Activated T-helper 1 cell treated with anti-CD3 and anti-CD28 coated beads, Interleukin-12 subunit alpha, Interleukin-12 subunit beta, Interleukin-2, Interleukin-4 antibody, amounts not matched to agents 30 ng/mL and 10 ng/mL and 1 ng/mL, durations not matched to agents 14 hours and 24 hours and 36 hours (primary cell): ENCODE measurements around the gene SMC1A. TPM values are rescaled to one million over a fixed set of nuclear protein-coding genes. Genes with fewer than 3 reads are reported as not detected.
"Not testable (repeated sequence)": the region's sequence is repeated elsewhere in the genome, so short reads cannot be mapped to it uniquely, and the experiment has no call there.

Experiments used
- DNase-seq: peaks from one replicate; pipeline ENCODE4 v3.0.0; 2021; ENCODE audit warnings: low spot score
- H3K27ac Mint-ChIP-seq: one replicate; pipeline ENCODE4 v1.8.0; 2021; ENCODE audit warnings: mild to moderate bottlenecking, mixed read lengths
- H3K27me3 Mint-ChIP-seq: one replicate; pipeline ENCODE4 v1.8.0; 2022; ENCODE audit warnings: mild to moderate bottlenecking, moderate library complexity, mixed read lengths; ENCODE audit not compliant: insufficient read depth
- H3K36me3 Mint-ChIP-seq: one replicate; pipeline ENCODE4 v1.8.0; 2021; ENCODE audit warnings: low read depth, mixed read lengths
- H3K4me1 Mint-ChIP-seq: one replicate; pipeline ENCODE4 v1.8.0; 2021; ENCODE audit warnings: low read depth, mixed read lengths
- H3K4me3 Mint-ChIP-seq: one replicate; pipeline ENCODE4 v1.8.0; 2021; ENCODE audit warnings: mild to moderate bottlenecking, moderate library complexity, mixed read lengths
- H3K9me3 Mint-ChIP-seq: one replicate; pipeline ENCODE4 v1.8.0; 2021; ENCODE audit warnings: mixed read lengths
- intact Hi-C: fragments of 100-400 bp; cut with micrococcal nuclease; formaldehyde crosslinking; loops from one replicate; pipeline ENCODE4 v1.15.1; 2024
- total RNA-seq: library from RNA; stranded (reverse); gene quantifications from 2 replicates; pipeline ENCODE4 v1.2.3, GENCODE V29; 2022

Gene SMC1A
- total RNA-seq, 1 donor from 2014 or later = 138 TPM

- H3K36me3 Mint-ChIP-seq = no peaks in the 10 kb centered on the region
- intact Hi-C loops = loop anchor here (2.0 to 5.0 kb wide), 2 partner anchors 213 to 1721 kb away; partner anchors contain the start of gene KDM5C
- H3K9me3 Mint-ChIP-seq = no peaks in the 10 kb centered on the region
- peak overlapping the region; percentile 52 for H3K4me3 Mint-ChIP-seq
- DNase-seq = no peak
- H3K4me1 Mint-ChIP-seq = peaks cover 21% of the 10 kb centered on the region
- no peak overlapping the region for H3K27ac Mint-ChIP-seq
- peaks cover 2% of the 10 kb centered on the region for H3K27me3 Mint-ChIP-seq
Measured at GRCh38 chrX:53440101-53440500, 17.6 kb upstream of the SMC1A start.

DNA sequence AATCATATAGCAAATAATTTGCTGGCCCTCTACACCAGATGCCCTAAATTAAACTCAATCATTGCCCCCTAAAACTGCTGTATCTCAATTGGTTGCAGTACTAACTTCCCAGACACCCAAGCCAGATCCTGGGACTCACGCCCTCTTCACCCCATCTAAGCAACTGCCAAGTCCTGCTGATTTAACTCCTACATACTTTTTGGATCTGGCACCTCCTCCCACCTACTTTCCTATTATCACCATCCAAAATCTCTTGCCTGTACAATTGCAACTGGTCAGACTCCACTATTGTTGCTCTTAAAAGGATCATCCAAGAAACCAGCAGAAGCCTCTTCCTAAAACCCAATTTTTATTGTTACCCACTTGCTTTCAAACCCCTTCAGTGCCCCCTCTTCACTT is 16.4 kb upstream of the SMC1A start:
- Mint-ChIP-seq H3K36me3 (peaks cover 2% of the 10 kb centered on the region), H3K4me1 (peaks cover 32% of the 10 kb centered on the region), H3K4me3 (no peak overlapping the region), H3K9me3 (no peaks in the 10 kb centered on the region), H3K27ac (no peak overlapping the region), H3K27me3 (peaks cover 2% of the 10 kb centered on the region)
- DNase-seq = no peak
- intact Hi-C loops = no loop called here

DNA sequence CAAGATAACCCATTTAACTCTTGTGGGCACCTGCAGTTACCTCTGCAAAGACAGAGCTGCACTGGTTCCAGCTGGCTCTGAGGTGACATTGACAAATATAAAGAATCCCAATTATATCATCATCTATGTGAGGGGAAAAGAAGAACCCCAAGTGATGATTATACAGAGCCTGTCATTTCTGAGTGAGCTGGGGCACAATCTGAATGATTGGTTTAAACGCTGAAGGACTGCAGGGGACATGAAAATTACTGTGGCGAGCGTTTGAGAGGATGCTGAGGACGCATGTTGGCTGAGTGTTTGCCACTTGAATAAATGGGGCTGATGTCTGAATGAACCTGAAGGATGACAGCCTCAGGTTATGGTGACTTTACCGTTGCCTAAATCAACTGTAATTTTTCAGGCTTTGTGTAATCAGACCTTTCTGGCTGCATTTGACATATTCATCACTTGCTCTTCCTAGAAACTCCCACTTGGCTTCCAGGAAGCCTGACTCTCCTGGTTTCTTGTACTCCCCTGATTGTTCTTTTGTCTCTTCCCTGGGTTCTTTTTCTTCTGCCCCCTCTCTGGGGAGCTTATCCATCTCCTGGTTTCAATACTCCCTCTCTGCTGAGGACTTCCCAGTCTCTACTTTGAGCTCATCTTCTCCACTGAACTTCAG is 15.8 kb upstream of the SMC1A start:
- Mint-ChIP-seq H3K36me3 (peaks cover 2% of the 10 kb centered on the region), H3K4me3 (no peak overlapping the region), H3K27me3 (peaks cover 2% of the 10 kb centered on the region), H3K27ac (no peak overlapping the region), H3K9me3 (no peaks in the 10 kb centered on the region), H3K4me1 (peaks cover 32% of the 10 kb centered on the region)
- DNase-seq = no peak
- intact Hi-C loops = no loop called here

DNA sequence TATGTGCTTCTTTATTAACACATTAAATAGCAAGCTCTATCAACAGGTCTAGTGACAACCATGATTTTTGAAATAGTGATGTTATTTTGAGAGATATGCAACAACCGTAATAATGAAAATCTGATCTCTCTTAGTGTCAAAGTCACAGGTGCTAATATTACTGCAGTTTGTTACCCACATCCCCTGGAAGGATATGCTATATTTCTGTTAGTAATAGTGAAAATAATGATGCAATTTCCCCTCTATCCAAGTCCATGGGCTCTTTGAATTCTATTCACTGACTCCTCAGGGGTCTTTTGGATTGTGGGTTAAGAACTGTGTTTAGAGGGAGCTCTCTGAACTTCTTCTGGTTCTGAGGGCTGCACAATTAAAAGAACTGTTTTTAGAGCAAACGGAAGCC is 14.8 kb upstream of the SMC1A start:
- no peak overlapping the region for H3K4me3 Mint-ChIP-seq
- no peak for DNase-seq
- H3K36me3 Mint-ChIP-seq = peaks cover 3% of the 10 kb centered on the region
- peaks cover 32% of the 10 kb centered on the region for H3K4me1 Mint-ChIP-seq
- H3K27ac Mint-ChIP-seq = no peak overlapping the region
- H3K27me3 Mint-ChIP-seq = peaks cover 2% of the 10 kb centered on the region
- no peaks in the 10 kb centered on the region for H3K9me3 Mint-ChIP-seq
- intact Hi-C loops = no loop called here

DNA sequence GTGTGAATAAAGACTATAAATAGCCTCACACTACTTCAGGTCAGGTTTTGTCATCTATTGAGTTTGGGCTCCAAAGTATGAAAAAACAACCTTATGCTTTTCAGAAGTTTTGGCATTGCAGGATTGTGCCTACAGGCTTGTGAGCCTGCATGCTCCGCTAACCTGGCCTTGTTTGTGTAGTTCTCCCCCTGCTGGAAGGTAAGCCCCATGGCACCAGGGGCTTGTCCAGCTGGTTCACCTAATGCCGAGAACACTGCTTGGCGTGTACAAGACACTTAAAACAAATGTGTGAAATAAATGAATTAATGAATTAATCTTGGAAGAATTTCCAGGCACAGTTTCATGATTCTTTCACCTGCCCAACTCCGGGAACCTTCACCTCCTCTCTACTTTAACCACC is 13.5 kb upstream of the SMC1A start:
- Mint-ChIP-seq H3K27ac (no peak overlapping the region), H3K9me3 (no peaks in the 10 kb centered on the region), H3K36me3 (peaks cover 9% of the 10 kb centered on the region), H3K4me3 (no peak overlapping the region), H3K4me1 (peaks cover 32% of the 10 kb centered on the region), H3K27me3 (peaks cover 2% of the 10 kb centered on the region)
- intact Hi-C loops = loop anchor here (1.0 kb wide), 1 partner anchor 123 kb away; no protein-coding TSS in a partner anchor
- peak; percentile 44 for DNase-seq

- intact Hi-C loops = loop anchor here (1.0 kb wide), 1 partner anchor 12 kb away; the partner anchor contains the start of genes RIBC1 and SMC1A
- DNase-seq = peak; percentile 85
Measured at GRCh38 chrX:53433651-53434639, 11.5 kb upstream of the SMC1A start, which contains the start of gene HSD17B10. Gene HSD17B10 (minus strand): TSS chrX:53434370. CDS start chrX:53434345, 25 bp downstream.

DNA sequence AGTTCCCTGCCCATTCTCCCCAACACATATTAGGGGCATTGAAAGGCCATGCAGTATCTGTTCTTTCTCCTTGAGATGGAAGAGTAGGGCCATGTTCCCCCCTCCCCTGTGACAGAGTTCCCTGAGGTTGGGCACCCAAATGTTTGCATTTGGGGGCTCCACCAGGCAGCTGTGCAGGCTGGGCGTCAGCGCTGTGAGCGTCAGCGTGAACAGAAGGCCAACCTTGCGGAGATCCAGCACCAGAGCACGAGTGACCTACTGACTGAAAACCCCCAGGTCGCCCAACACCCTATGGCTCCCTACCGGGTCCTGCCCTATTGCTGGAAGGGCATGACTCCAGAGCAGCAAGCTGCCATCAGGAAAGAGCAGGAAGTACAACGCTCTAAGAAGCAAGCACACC is 7.8 kb upstream of the SMC1A start:
- H3K4me3 Mint-ChIP-seq = no peak overlapping the region
- intact Hi-C loops = no loop called here
- H3K4me1 Mint-ChIP-seq = peaks cover 12% of the 10 kb centered on the region
- H3K27me3 Mint-ChIP-seq = no peaks in the 10 kb centered on the region
- H3K27ac Mint-ChIP-seq = peak overlapping the region; percentile 44
- peaks cover 15% of the 10 kb centered on the region for H3K36me3 Mint-ChIP-seq
- no peak for DNase-seq
- no peaks in the 10 kb centered on the region for H3K9me3 Mint-ChIP-seq

More at GRCh38 chrX:53433651-53434639, 11.5 kb upstream of the SMC1A start, which contains the start of gene HSD17B10:
- Mint-ChIP-seq H3K27ac (peak within 1 kb of the TSS; percentile 80), H3K36me3 (peaks cover 15% of the 10 kb centered on the region), H3K4me1 (peaks cover 24% of the 10 kb centered on the region), H3K27me3 (no peaks in the 10 kb centered on the region), H3K9me3 (no peaks in the 10 kb centered on the region), H3K4me3 (peak within 1 kb of the TSS; percentile 90)

DNA sequence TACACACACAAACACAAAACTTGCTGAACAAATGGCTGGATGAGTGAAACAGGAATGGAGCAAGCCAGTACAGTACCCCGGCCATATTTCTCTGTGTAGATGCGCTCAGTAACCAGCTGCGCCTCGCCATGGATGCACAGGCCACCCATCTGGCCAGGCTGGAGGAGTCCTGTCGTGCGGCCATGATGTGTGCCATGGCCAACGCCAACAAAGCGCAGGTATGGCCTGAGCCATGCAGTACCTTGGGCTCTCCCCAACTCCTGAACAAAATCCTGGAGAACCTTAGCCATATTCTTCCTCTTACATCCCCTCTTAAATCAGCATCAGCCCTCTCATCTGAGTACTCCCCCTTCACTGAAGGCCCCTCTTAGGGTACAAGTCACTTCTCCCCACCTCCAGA is 7.3 kb upstream of the SMC1A start:
- intact Hi-C loops = no loop called here

GRCh38 chrX:53422861-53423306 is 430 bp upstream of the SMC1A start, which contains the start of gene RIBC1:
Gene RIBC1 (plus strand): TSS chrX:53422873. CDS start chrX:53426277, 3,404 bp downstream.
- DNase-seq = no peak
- H3K27me3 Mint-ChIP-seq = no peaks in the 10 kb centered on the region
- H3K4me1 Mint-ChIP-seq = peaks cover 31% of the 10 kb centered on the region
- no peaks in the 10 kb centered on the region for H3K9me3 Mint-ChIP-seq
- H3K36me3 Mint-ChIP-seq = peaks cover 11% of the 10 kb centered on the region
- H3K27ac Mint-ChIP-seq = peak within 1 kb of the TSS; percentile 95
- intact Hi-C loops = loop anchor here (1.0 to 5.0 kb wide), 6 partner anchors 11 to 760 kb away; partner anchors contain the start of genes FAM120C, HSD17B10, KANTR and KDM5C
- peak within 1 kb of the TSS; percentile 97 for H3K4me3 Mint-ChIP-seq

More for the DNA sequence above, 7.3 kb upstream of the SMC1A start:
- H3K4me1 Mint-ChIP-seq = peaks cover 7% of the 10 kb centered on the region
- no peaks in the 10 kb centered on the region for H3K27me3 Mint-ChIP-seq
- peaks cover 15% of the 10 kb centered on the region for H3K36me3 Mint-ChIP-seq
- no peak for DNase-seq
- H3K9me3 Mint-ChIP-seq = no peaks in the 10 kb centered on the region
- H3K27ac Mint-ChIP-seq = peak overlapping the region; percentile 44
- no peak overlapping the region for H3K4me3 Mint-ChIP-seq

DNA sequence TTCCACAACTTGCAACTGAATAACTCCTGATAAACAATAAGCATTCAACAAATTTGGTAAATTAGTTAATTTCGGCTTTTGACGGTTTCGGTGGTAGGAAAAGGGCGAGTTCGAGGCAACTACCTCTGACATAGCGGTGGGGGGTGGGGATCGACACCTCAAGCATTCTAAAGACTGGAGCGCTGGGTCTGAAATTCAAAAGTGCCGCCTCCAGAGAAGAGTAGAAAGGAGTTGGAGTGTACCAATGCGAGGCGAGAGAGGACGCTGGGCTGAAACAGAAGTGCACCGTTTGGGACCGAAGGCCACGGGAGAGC is 725 bp downstream of the SMC1A start:
- peaks cover 35% of the 10 kb centered on the region for H3K4me1 Mint-ChIP-seq
- intact Hi-C loops = loop anchor here (1.0 to 5.0 kb wide), 6 partner anchors 13 to 761 kb away; partner anchors contain the start of genes FAM120C, HSD17B10, KANTR and KDM5C
- DNase-seq = no peak
- H3K27ac Mint-ChIP-seq = peak overlapping the region; percentile 95
- H3K27me3 Mint-ChIP-seq = no peaks in the 10 kb centered on the region
- peak overlapping the region; percentile 97 for H3K4me3 Mint-ChIP-seq
- H3K36me3 Mint-ChIP-seq = peaks cover 11% of the 10 kb centered on the region
- H3K9me3 Mint-ChIP-seq = no peaks in the 10 kb centered on the region

DNA sequence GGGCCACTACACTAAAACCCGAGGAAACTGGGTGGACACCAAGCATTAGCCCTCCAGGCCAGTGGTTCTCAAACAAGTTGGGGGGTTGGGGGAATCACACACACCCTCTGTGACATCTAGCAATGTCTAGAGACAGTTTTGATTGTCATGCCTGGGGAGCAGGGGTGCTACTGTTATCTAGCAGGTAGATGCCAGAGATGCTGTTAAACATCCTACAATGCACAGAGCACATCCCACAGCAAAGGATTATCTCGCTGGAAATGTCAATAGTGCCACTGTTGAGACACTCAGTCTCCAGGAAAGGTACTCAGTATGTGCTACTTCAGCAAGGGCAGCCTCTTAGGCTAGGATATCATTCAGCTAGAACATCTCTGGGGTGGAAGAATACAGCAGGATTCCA is 1.3 kb downstream of the SMC1A start:
- Mint-ChIP-seq H3K9me3 (no peaks in the 10 kb centered on the region), H3K4me3 (peak overlapping the region; percentile 97), H3K27ac (peak overlapping the region; percentile 95), H3K36me3 (peaks cover 11% of the 10 kb centered on the region), H3K27me3 (no peaks in the 10 kb centered on the region), H3K4me1 (peaks cover 35% of the 10 kb centered on the region)
- intact Hi-C loops = loop anchor here (5.0 kb wide), 1 partner anchor 329 kb away; the partner anchor contains the start of gene KANTR
- DNase-seq = no peak

DNA sequence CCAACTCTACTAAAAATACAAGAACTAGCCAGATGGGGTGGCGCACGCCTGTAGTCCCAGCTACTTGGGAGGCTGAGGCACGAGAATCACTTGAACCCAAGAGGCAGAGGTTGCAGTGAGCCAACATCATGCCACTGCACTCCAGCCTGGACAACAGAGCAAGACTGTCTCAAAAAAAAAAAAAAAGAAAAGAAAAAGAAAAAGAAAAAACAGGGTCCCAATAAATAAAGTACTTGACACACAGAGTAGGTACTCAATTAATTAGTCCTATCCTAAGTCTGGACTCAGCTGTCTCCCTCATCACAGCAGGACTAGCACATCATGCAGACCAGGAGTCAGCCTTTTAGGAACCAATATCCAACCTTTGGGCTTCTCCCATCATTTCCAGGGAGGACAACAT is 2.1 kb downstream of the SMC1A start:
- H3K27me3 Mint-ChIP-seq, DNase-seq, H3K27ac Mint-ChIP-seq, H3K9me3 Mint-ChIP-seq: not testable (repeated sequence)
- intact Hi-C loops = loop anchor here (5.0 kb wide), 1 partner anchor 328 kb away; the partner anchor contains the start of gene KANTR
- Mint-ChIP-seq H3K4me1 (peaks cover 35% of the 10 kb centered on the region), H3K4me3 (peak overlapping the region; percentile 97), H3K36me3 (peaks cover 11% of the 10 kb centered on the region)
